Mucosa of rectum (tissue), 2 donors: ENCODE results near the gene PIK3R5.

Experiments
- H3K27ac ChIP-seq, 2 donors: one replicate each; pipeline ENCODE4 v1.7.0; 2013; ENCODE audit warnings: inconsistent platforms in 2 of 2, low read depth in 2 of 2, low read length in 2 of 2
- H3K27me3 ChIP-seq, 2 donors: one replicate each; pipeline ENCODE4 v1.7.0; 2013; ENCODE audit warnings: low read length in 2 of 2; ENCODE audit not compliant: control insufficient read depth in 2 of 2, insufficient read depth in 2 of 2
- H3K36me3 ChIP-seq, 2 donors: one replicate each; pipeline ENCODE4 v1.7.0; 2013; ENCODE audit warnings: low read length in 2 of 2; ENCODE audit not compliant: control insufficient read depth in 2 of 2, insufficient read depth in 2 of 2
- H3K4me1 ChIP-seq, 2 donors: one replicate each; pipeline ENCODE4 v1.7.0; 2013; ENCODE audit warnings: low read length in 2 of 2, mild to moderate bottlenecking in 1 of 2; ENCODE audit not compliant: control insufficient read depth in 2 of 2, insufficient read depth in 2 of 2
- H3K4me3 ChIP-seq, 2 donors: one replicate each; pipeline ENCODE4 v1.7.0; 2013; ENCODE audit warnings: low read length in 2 of 2
- H3K9ac ChIP-seq, 2 donors: one replicate each; pipeline ENCODE4 v1.7.0; 2013; ENCODE audit warnings: low read length in 2 of 2, low read depth in 1 of 2, mild to moderate bottlenecking in 1 of 2
- H3K9me3 ChIP-seq, 2 donors: one replicate each; pipeline ENCODE4 v1.7.0; 2013; ENCODE audit warnings: low read length in 2 of 2; ENCODE audit not compliant: control insufficient read depth in 2 of 2
- donor health status: healthy.
- donor health status: Normal muscosa, but diverticular disease.

Gene PIK3R5

GRCh38 chr17:8884336-8884990 lies 81.0 kb downstream of the PIK3R5 start:
- Histone ChIP-seq H3K9ac (no peak overlapping the region), H3K27me3 (no peaks in the 10 kb centered on the region), H3K4me1 (no peaks in the 10 kb centered on the region), H3K36me3 (peaks cover 0 to 3% of the 10 kb centered on the region in 2 donors), H3K9me3 (no peaks in the 10 kb centered on the region), H3K4me3 (no peak overlapping the region), H3K27ac (no peak overlapping the region)

DNA sequence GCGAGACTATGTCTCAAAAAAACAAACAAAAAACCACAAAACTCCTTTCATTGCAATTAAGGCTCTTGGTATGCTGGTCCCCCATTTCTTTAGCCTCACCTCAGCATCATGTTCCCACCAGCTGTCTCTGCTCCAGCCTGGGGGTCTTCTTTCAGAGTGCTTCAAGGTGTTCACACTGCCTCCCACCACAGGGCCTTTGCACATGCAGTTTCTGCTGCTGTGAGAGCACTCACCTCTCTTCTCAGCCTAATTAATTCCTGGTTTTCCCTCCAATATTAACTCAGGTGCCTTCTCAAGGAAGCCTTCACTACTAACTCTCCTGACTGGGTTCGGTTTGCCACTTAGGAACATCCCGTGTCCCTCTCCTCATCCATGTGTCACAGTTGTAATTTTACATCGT lies 82.2 kb downstream of the PIK3R5 start:
- no peaks in the 10 kb centered on the region for H3K4me1 ChIP-seq
- no peak overlapping the region for H3K9ac ChIP-seq
- no peak overlapping the region for H3K4me3 ChIP-seq
- H3K27ac ChIP-seq: no peak overlapping the region
- H3K36me3 ChIP-seq: peaks cover 0 to 3% of the 10 kb centered on the region in 2 donors
- no peaks in the 10 kb centered on the region for H3K27me3 ChIP-seq
- no peaks in the 10 kb centered on the region for H3K9me3 ChIP-seq

DNA sequence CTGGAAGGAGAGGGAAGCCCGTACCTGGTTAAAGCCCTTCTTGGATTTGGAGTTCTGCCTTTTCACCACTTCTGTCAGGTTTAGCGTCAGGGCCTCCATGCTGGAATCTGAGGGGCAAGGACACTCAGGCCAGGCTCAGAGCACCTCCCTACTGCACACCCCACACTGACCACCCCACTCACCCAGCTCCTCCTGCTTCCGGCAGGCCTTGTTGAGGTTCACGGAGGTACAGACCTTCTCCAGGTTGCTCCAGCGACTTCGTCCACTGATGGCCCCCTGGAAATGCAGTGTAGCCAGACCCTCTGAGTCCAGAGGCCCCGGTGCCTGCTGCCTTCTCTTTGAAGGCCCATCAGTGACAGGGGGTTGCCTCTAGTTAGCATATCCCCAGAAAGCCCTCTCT lies 83.9 kb downstream of the PIK3R5 start:
- Histone ChIP-seq H3K9me3 (no peaks in the 10 kb centered on the region), H3K36me3 (peaks cover 0 to 3% of the 10 kb centered on the region in 2 donors), H3K4me1 (no peaks in the 10 kb centered on the region), H3K4me3 (no peak overlapping the region), H3K27ac (no peak overlapping the region), H3K9ac (no peak overlapping the region), H3K27me3 (no peaks in the 10 kb centered on the region)

GRCh38 chr17:8880466-8880865 lies 85.0 kb downstream of the PIK3R5 start:
- Histone ChIP-seq H3K9ac (no peak overlapping the region), H3K4me1 (no peaks in the 10 kb centered on the region), H3K9me3 (no peaks in the 10 kb centered on the region), H3K27me3 (no peaks in the 10 kb centered on the region), H3K4me3 (no peak overlapping the region), H3K27ac (no peak overlapping the region), H3K36me3 (peaks cover 0 to 3% of the 10 kb centered on the region in 2 donors)

DNA sequence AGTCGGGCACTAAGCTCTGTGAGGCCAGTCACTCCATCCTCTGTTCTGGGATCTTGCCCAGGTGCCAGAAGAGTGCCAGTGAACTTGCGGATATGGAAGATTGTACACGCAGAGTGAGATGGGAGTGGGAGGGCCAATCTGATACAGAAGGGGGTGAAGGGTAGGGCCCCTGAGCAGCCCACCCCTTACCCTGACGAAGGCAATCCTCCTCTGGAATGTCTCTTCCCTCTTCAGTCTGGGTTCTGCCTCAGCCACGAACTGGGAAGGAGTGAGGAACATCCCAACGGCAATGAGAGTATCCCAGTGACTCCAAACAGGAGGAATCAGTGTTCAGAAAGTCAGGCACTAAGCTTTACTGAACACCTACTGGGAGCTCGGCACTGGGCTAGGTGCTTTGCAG lies 86.1 kb downstream of the PIK3R5 start:
- Histone ChIP-seq H3K9me3 (no peaks in the 10 kb centered on the region), H3K4me3 (no peak overlapping the region), H3K27me3 (no peaks in the 10 kb centered on the region), H3K27ac (no peak overlapping the region), H3K9ac (no peak overlapping the region), H3K36me3 (peaks cover 0 to 3% of the 10 kb centered on the region in 2 donors), H3K4me1 (no peaks in the 10 kb centered on the region)

DNA sequence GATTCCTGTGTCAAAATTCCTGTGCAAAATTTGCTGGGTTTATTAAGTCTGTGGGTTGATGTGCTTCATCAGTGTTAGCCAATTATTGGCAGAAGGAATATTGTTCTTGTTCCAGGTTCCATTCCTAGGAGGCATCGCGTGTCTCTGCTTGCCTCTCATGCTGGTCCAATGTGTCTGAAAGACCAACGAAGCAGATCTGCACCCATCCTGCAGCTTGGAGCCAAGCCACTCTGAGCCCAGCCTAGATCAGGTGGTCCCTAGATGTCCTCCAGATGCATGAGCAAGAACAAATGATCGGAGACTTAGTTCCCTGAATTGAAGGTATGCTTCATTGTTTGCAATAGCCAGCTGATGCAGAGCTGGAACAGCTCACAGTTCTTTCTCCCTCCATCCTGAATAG lies 87.5 kb downstream of the PIK3R5 start:
- Histone ChIP-seq H3K27me3 (peaks cover 0 to 2% of the 10 kb centered on the region in 2 donors), H3K9ac (no peak overlapping the region), H3K36me3 (no peaks in the 10 kb centered on the region), H3K27ac (no peak overlapping the region), H3K9me3 (no peaks in the 10 kb centered on the region), H3K4me1 (peaks cover 0 to 1% of the 10 kb centered on the region in 2 donors), H3K4me3 (no peak overlapping the region)

GRCh38 chr17:8875957-8876356 lies 89.5 kb downstream of the PIK3R5 start:
- no peak overlapping the region for H3K27ac ChIP-seq
- H3K4me1 ChIP-seq: peaks cover 0 to 2% of the 10 kb centered on the region in 2 donors
- no peak overlapping the region for H3K4me3 ChIP-seq
- H3K27me3 ChIP-seq: peaks cover 0 to 2% of the 10 kb centered on the region in 2 donors
- H3K9ac ChIP-seq: no peak overlapping the region
- H3K9me3 ChIP-seq: no peaks in the 10 kb centered on the region
- no peaks in the 10 kb centered on the region for H3K36me3 ChIP-seq

GRCh38 chr17:8875436-8875835 lies 90.1 kb downstream of the PIK3R5 start:
- Histone ChIP-seq H3K9ac (no peak overlapping the region), H3K4me3 (no peak overlapping the region), H3K36me3 (no peaks in the 10 kb centered on the region), H3K27me3 (peaks cover 0 to 2% of the 10 kb centered on the region in 2 donors), H3K27ac (no peak overlapping the region), H3K9me3 (no peaks in the 10 kb centered on the region), H3K4me1 (peaks cover 0 to 2% of the 10 kb centered on the region in 2 donors)

GRCh38 chr17:8873801-8874715 lies 91.4 kb downstream of the PIK3R5 start:
- H3K4me3 ChIP-seq: no peak overlapping the region
- peaks cover 0 to 2% of the 10 kb centered on the region in 2 donors for H3K27me3 ChIP-seq
- no peak overlapping the region for H3K27ac ChIP-seq
- no peak overlapping the region for H3K9ac ChIP-seq
- no peaks in the 10 kb centered on the region for H3K36me3 ChIP-seq
- H3K4me1 ChIP-seq: peaks cover 0 to 2% of the 10 kb centered on the region in 2 donors
- no peaks in the 10 kb centered on the region for H3K9me3 ChIP-seq

GRCh38 chr17:8872705-8873435 lies 92.6 kb downstream of the PIK3R5 start:
- Histone ChIP-seq H3K4me3 (no peak overlapping the region), H3K27me3 (peaks cover 0 to 2% of the 10 kb centered on the region in 2 donors), H3K36me3 (no peaks in the 10 kb centered on the region), H3K9ac (no peak overlapping the region), H3K4me1 (peaks cover 0 to 2% of the 10 kb centered on the region in 2 donors), H3K27ac (no peak overlapping the region), H3K9me3 (no peaks in the 10 kb centered on the region)
